Astrocyte of the spinal cord (primary cell): ENCODE measurements around the gene RPUSD1.
A peak's percentile ranks its signal among the peaks of the same experiment; 100 is the strongest.

Experiments
- DNase-seq: peaks from one replicate; pipeline ENCODE4 v3.0.0; 2011; ENCODE audit warnings: low read depth, low spot score
- H3K4me3 ChIP-seq: 2 replicates; pipeline ENCODE4 v1.5.1; 2011; ENCODE audit warnings: low read depth, mild to moderate bottlenecking, low read length, moderate library complexity
- CTCF ChIP-seq: IDR thresholded peaks from 2 replicates; pipeline ENCODE4 v1.5.1; 2012; ENCODE audit warnings: low read depth, mild to moderate bottlenecking, low read length, inconsistent platforms
- in situ Hi-C: cut with HindIII; loops from 2 replicates; pipeline ENCODE4 v1.10.0; 2017; ENCODE audit warnings: low sequenced_read_pairs

The RPUSD1 gene

GRCh38 chr16:818592-818991, 30.4 kb upstream of the RPUSD1 start:
- DNase-seq: no peak
- TF ChIP-seq CTCF: no peak
- no peak overlapping the region for H3K4me3 ChIP-seq
- in situ Hi-C loops: no loop called here

GRCh38 chr16:818132-818531, 30.0 kb upstream of the RPUSD1 start:
- in situ Hi-C loops: no loop called here
- no peak for TF ChIP-seq CTCF
- no peak for DNase-seq

GRCh38 chr16:817001-817906, 29.1 kb upstream of the RPUSD1 start:
- DNase-seq: no peak
- H3K4me3 ChIP-seq: no peak overlapping the region
- in situ Hi-C loops: no loop called here
- TF ChIP-seq CTCF: no peak

More at GRCh38 chr16:818132-818531, 30.0 kb upstream of the RPUSD1 start:
- no peak overlapping the region for H3K4me3 ChIP-seq

- in situ Hi-C loops: no loop called here
- no peak for TF ChIP-seq CTCF
- H3K4me3 ChIP-seq: no peak overlapping the region
- DNase-seq: no peak
Measured at GRCh38 chr16:815861-816260, 27.7 kb upstream of the RPUSD1 start.

GRCh38 chr16:814974-815373, 26.8 kb upstream of the RPUSD1 start:
- peak; percentile 56 for DNase-seq
- no peak overlapping the region for H3K4me3 ChIP-seq
- in situ Hi-C loops: no loop called here
- TF ChIP-seq CTCF: no peak

GRCh38 chr16:813916-814412, 25.8 kb upstream of the RPUSD1 start:
- no peak for DNase-seq
- H3K4me3 ChIP-seq: no peak overlapping the region
- in situ Hi-C loops: no loop called here
- TF ChIP-seq CTCF: no peak
